ENCODE data around the gene DCDC2C.

Gene DCDC2C

GRCh38 chr2:3770724-3771415 lies 67.5 kb downstream of the DCDC2C start:
- no peak for DNase-seq

DNA sequence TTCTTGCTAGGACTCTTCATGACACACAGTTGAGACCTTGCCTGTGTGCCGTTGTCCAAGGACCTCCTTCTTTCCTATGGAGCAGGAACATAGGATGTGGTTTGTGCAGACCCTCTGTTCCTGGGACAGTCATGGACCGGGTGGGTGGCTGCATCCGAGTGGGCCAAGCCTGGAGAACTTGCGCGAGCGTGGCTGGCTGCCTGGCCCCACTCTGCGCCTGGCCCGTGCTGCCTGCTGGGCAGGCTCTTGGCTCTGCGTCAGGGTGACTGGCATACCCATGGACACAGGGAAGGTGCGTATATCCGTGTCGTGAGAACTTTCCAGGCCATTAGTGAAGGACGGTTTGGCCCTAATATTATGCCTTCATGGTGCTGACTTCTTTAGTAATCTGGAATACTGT lies 68.2 kb downstream of the DCDC2C start:
- DNase-seq, result no peak

GRCh38 chr2:3774336-3774735 lies 71.0 kb downstream of the DCDC2C start:
- no peak for DNase-seq

- DNase-seq, result no peak
Measured at GRCh38 chr2:3776311-3776710, 72.9 kb downstream of the DCDC2C start.

GRCh38 chr2:3777966-3778365 lies 74.6 kb downstream of the DCDC2C start:
- no peak for DNase-seq

DNA sequence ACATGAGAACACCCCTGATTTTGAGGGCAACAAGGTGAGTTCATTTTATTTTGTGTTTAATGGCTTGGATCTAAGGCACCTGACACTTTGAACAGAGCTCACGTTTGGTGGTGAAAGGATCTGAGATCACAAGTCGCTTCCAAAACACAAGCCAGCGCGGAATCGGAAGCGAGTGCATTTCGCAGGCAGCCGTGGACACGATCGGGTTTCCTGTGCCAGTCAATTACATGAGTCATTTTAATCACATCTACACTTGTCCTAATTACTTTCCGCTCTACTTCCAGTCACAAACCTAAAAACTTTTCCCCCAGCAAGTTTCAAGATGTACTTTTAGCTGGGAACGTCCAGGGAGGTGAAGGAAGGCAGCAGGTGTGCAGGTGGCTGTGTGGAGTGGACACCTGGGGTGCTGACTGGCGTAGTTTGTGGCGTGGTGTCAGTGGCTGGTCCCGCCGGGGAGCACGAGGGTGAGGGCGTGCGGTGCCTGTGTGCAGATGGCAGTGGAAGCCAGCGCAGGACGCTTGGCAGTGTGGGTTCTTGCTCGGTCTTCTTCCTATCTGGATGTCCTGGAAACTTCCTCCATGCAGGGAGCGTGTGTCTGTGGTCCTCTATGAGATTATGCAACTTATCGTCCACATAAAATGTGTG lies 75.6 kb downstream of the DCDC2C start:
- no peak for DNase-seq

DNA sequence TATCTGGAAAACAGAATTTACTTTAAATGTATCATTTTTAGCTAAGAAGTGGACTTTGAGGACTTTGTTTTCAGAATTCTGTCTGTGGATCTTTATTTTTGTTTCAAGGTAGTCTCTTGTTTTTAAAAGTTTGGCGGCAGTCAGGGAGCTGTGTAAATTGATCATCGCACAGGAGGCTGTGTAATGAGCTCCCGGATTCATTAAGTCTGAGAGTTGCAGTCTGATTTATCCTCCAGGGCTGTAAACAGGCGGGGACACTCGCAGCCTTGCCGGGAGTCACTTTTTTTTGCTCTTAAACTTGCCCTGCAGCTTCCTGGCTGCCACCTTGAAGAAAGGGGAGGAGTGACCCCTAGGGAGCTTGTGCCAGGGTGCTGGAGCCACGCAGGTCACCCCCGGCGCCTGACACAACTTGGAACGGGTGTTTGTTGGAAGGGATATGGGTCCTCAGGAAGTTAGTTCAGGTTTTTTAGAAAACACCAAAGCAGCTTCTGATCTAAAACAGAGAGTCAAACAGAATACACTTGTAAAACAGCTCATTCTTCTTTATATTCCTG lies 76.2 kb downstream of the DCDC2C start:
- no peak for DNase-seq

DNA sequence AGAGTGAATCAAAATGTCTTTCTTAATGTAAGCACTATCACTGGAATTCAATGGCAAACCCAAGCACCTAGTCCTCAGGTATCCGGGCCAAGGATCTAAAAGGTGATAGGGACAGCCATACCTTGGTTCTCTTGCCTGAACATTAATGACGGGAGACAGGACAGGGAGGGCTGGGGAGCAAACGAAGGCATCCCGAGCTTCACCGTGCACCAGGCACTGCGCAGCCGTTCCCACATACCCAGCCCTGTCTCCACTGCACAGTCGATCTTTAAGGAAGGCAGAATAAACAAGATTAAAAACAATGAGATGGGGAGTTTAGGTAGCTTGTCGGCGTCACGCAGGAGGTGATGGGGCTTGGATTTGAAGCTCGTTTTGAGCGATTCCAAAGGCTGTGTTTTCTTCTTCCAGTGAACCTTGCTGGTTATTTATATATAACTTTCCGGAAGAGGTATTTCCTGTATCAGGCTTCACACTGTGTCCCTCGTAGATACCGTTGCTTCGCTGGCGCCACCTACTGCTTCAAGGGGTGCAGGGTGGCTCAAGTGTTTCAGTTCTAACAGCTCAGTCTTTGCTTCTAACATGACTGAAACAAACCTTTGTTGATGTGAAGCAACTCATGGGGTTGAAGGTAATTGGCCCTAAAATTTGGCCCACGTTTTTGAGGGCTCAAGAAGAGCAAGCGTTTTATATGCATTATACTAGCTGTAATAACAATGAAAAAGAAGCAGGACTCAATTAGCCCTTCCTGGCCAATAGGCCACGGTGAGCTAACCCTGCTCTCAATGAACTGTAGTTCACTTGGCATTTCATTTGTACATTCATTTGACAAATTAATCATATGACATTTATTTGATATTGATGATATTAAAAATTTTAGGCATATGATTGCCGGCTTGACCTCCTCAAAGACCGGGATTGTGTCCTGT lies 77.4 kb downstream of the DCDC2C start:
- DNase-seq, result peak in 9 of 58 donors; percentile 3 to 34 (median 9)

DNA sequence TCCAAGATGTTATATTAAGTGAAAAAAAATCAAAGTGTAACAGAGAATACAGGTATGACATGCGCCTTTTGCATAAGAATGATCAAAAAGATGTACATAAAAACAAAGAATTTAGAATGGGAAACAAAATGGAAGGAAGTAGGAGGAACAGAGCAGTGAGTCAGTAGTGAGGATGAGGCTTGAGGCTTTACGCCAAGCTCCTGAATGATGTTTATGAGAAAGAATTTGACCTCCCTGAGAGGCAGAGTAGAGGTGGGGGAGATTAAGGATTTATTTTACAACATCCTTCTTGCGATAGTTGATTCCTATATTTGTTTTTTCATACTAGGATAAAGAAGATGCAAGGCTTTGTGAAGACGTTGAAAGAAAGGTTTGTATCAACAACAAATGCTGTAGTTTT lies 81.4 kb downstream of the DCDC2C start:
- DNase-seq, result no peak

GRCh38 chr2:3785220-3785889 lies 82.0 kb downstream of the DCDC2C start:
- DNase-seq, result no peak

DNA sequence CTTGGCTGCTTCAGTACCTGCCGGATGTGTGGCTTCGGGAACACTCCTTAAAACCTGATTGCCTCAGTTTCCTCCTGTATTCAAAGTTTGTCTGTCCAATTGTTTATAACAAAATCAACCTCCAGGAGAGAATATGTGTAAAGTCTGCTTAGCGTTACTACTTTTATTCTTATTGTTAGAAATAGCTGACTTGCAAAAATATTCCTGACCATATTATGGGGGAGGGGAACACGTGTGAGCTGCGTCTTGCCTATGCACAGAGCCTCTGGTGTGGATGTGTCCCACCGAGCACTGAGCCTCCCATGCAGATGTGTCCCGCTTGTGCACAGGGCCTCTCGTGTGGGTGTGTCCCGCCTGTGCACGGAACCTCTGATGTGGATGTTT lies 82.5 kb downstream of the DCDC2C start:
- no peak for DNase-seq

- DNase-seq, result no peak
Measured at GRCh38 chr2:3787768-3788167, 84.4 kb downstream of the DCDC2C start.

DNA sequence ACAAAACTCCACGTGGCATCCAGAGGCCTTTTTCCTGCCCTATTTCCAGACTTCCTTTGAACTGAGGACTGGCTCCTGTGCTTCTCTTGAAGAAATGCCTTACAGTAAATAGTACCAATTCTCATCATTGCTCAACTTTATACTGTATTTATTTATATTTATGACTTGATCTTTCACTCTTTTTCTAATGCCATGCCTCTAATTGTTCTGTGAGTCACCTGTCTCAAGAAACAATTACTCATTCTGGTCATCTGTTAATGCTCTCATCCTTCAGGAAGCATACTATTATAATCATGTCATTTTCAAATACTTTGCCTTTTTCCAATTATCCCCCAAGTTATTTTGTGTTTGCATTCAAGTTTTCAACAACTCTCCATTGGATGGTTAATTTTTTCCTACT lies 85.9 kb downstream of the DCDC2C start:
- DNase-seq, result no peak

DNA sequence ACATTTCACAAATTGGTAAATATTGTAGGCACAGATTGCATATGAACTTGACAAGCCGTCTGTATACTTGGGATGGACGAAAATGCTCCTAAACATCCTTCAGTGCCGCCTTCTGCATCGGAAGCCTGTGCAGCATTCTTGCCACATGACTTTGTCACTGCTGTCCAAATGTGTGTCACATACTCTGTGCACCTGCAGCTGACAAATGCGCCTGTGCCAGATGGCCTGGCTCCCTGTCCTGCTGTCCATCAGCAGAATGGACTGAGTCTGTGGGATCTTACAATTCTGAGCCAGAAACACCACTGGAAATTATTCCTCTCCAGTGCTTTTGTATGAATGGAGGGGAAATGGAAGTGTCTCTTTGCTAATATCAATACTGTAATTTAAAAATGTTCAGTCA lies 89.9 kb downstream of the DCDC2C start:
- DNase-seq, result no peak

DNA sequence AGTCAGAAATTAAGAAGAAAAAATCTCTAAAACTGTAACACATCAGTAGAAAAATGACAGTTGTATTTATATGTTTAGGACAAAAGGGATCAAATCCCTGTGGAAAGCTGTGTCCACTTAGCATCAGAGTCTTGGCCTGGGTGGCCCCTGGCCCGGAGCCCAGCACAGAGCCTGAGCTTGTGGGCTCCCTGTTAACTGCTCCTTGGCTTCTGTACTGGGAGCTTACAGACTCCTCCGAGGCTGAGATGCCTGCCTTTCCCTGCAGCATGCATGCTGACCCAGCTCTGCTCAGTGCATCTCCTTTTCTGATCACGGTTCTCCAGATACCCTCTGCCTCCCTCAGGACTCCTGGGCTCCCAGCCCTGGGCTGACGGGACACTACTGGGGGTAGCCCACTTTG lies 98.1 kb downstream of the DCDC2C start:
- no peak for DNase-seq

GRCh38 chr2:3805201-3805939 lies 102.0 kb downstream of the DCDC2C start:
- DNase-seq, result peak in 3 of 58 donors; percentile 1 to 18 (median 3)

GRCh38 chr2:3806168-3806567 lies 102.8 kb downstream of the DCDC2C start:
- DNase-seq, result no peak

- DNase-seq, result no peak
Measured at GRCh38 chr2:3806730-3807129, 103.4 kb downstream of the DCDC2C start.

DNA sequence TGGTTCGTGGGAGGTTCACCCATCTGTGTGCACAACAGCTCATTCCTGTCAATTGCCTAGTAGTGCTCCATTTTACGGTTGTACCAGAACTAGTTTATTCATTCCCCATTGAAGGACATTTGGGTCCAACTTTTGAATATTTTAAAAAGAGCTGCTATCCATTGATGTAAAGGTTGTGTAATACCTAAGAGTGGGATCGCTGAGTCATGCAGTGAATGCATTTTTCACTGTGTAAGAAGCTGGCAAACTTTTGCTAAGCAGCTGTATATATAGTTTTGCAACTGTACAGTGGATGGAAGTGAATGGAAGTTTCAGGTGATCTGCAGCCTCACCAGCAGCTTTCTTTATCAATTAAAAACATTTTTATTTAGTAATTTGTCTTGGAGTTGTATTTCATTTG lies 104.5 kb downstream of the DCDC2C start:
- DNase-seq, result no peak

- no peak for DNase-seq
Measured at GRCh38 chr2:3814706-3815245, 111.4 kb downstream of the DCDC2C start.
